HEK293 (cell line): ENCODE data around the gene MBD6.

Source experiments
- HOXD13 ChIP-seq: sonication (generic); formaldehyde crosslinking; IDR thresholded peaks from 2 replicates; pipeline ENCODE4 v1.8.0; 2022; ENCODE audit warnings: missing genetic modification reagents, borderline replicate concordance
- KLF17 ChIP-seq: fragments of 450-650 bp; formaldehyde crosslinking; IDR thresholded peaks from 2 replicates; pipeline ENCODE4 v1.5.1; 2016; ENCODE audit warnings: missing biosample characterization, missing genetic modification characterization
- MZF1 ChIP-seq: fragments of 450-650 bp; formaldehyde crosslinking; IDR thresholded peaks from 2 replicates; pipeline ENCODE4 v1.5.1; 2017; ENCODE audit warnings: missing biosample characterization, missing genetic modification characterization, borderline replicate concordance
- PBX3 ChIP-seq: sonication (generic); formaldehyde crosslinking; IDR thresholded peaks from 2 replicates; pipeline ENCODE4 v1.8.1; 2022; ENCODE audit warnings: mild to moderate bottlenecking, moderate library complexity, missing genetic modification reagents
- PRDM10 ChIP-seq: fragments of 450-650 bp; formaldehyde crosslinking; IDR thresholded peaks from 2 replicates; pipeline ENCODE4 v1.5.1; 2016; ENCODE audit warnings: missing biosample characterization, missing genetic modification characterization
- REST ChIP-seq: fragments of 450-650 bp; formaldehyde crosslinking; IDR thresholded peaks from 2 replicates; pipeline ENCODE4 v1.5.1; 2016; ENCODE audit warnings: missing biosample characterization, missing genetic modification characterization
- SCRT1 ChIP-seq: fragments of 450-650 bp; formaldehyde crosslinking; IDR thresholded peaks from 2 replicates; pipeline ENCODE4 v1.5.1; 2016; ENCODE audit warnings: missing biosample characterization, missing genetic modification characterization, borderline replicate concordance
- ZBTB49 ChIP-seq: fragments of 450-650 bp; formaldehyde crosslinking; IDR thresholded peaks from 2 replicates; pipeline ENCODE4 v1.5.1; 2016; ENCODE audit warnings: missing biosample characterization, missing genetic modification characterization, low read depth
- ZBTB7A ChIP-seq: fragments of 450-650 bp; formaldehyde crosslinking; IDR thresholded peaks from 2 replicates; pipeline ENCODE4 v1.5.1; 2016; ENCODE audit warnings: low read depth, missing biosample characterization, missing genetic modification characterization
- ZNF132 ChIP-seq: fragments of 450-650 bp; formaldehyde crosslinking; IDR thresholded peaks from 2 replicates; pipeline ENCODE4 v1.5.1; 2017; ENCODE audit warnings: missing biosample characterization, missing genetic modification characterization, borderline replicate concordance
- ZNF211 ChIP-seq: fragments of 450-650 bp; formaldehyde crosslinking; IDR thresholded peaks from 2 replicates; pipeline ENCODE4 v1.5.1; 2016; ENCODE audit warnings: low read depth, missing biosample characterization, missing genetic modification characterization
- ZNF214 ChIP-seq: fragments of 450-650 bp; formaldehyde crosslinking; IDR thresholded peaks from 2 replicates; pipeline ENCODE4 v1.5.1; 2017; ENCODE audit warnings: missing biosample characterization, mild to moderate bottlenecking, missing genetic modification characterization, borderline replicate concordance
- ZNF248 ChIP-seq: fragments of 450-650 bp; formaldehyde crosslinking; IDR thresholded peaks from 2 replicates; pipeline ENCODE4 v1.5.1; 2017; ENCODE audit warnings: missing biosample characterization, missing genetic modification characterization
- ZNF350 ChIP-seq: fragments of 450-650 bp; formaldehyde crosslinking; IDR thresholded peaks from 2 replicates; pipeline ENCODE4 v1.5.0; 2017; ENCODE audit warnings: missing biosample characterization, mild to moderate bottlenecking, missing genetic modification characterization
- ZNF398 ChIP-seq: fragments of 450-650 bp; formaldehyde crosslinking; IDR thresholded peaks from 2 replicates; pipeline ENCODE4 v1.5.1; 2017; ENCODE audit warnings: missing biosample characterization, missing genetic modification characterization
- ZNF518A ChIP-seq: fragments of 450-650 bp; formaldehyde crosslinking; conservative IDR thresholded peaks from 2 replicates; pipeline ENCODE4 v1.5.1; 2016; ENCODE audit warnings: low read depth, missing biosample characterization, missing genetic modification characterization
- ZNF561 ChIP-seq: fragments of 450-650 bp; IDR thresholded peaks from 2 replicates; pipeline ENCODE4 v1.5.1; 2018; ENCODE audit warnings: missing biosample characterization, missing genetic modification characterization, borderline replicate concordance
- ZNF654 ChIP-seq: fragments of 450-650 bp; formaldehyde crosslinking; IDR thresholded peaks from 2 replicates; pipeline ENCODE4 v1.5.1; 2016; ENCODE audit warnings: low read depth, missing biosample characterization, missing genetic modification characterization

The MBD6 gene

GRCh38 chr12:57487597-57488401 lies 34.8 kb upstream of the MBD6 start, which contains the start of gene MARS1 (continued):
- no peak for TF ChIP-seq ZNF248 (tag by site-specific recombination)
- TF ChIP-seq ZBTB49 (tag by site-specific recombination): peak; percentile 91
- no peak for TF ChIP-seq ZNF211 (tag by site-specific recombination)
- no peak for TF ChIP-seq PBX3 (CRISPR knock-in tag)
- TF ChIP-seq MZF1 (tag by site-specific recombination): no peak
- no peak for TF ChIP-seq ZNF214 (tag by site-specific recombination)
- TF ChIP-seq SCRT1: no peak
- TF ChIP-seq ZNF518A (tag by site-specific recombination): peak; percentile 89
- peak; percentile 86; the same call in 1 of the 2 replicates for TF ChIP-seq HOXD13
- TF ChIP-seq ZNF561: no peak
- no peak for TF ChIP-seq ZNF350
- TF ChIP-seq ZNF654 (tag by site-specific recombination): peak; percentile 50
- TF ChIP-seq REST (tag by site-specific recombination): no peak
- no peak; the same call in 1 of the 2 replicates for TF ChIP-seq KLF17
- TF ChIP-seq ZBTB7A (tag by site-specific recombination): 0 out of 2 replicates have a peak, but pooled peaks have one; percentile 76
- peak; percentile 83 for TF ChIP-seq PRDM10
- TF ChIP-seq ZNF398: no peak
- TF ChIP-seq ZNF132 (tag by site-specific recombination): no peak
